MCF 10A (cell line): Measurements from ENCODE around the gene LIMK1. TPM values are rescaled to one million over a fixed set of nuclear protein-coding genes. Genes with fewer than 3 reads are reported as not detected.

Experiments used
- BruUV-seq: library from RNA; stranded (reverse); fragments of 400-500 nt; replicated peaks from 2 replicates; lab custom pipeline; 2021; lab: Mats Ljungman, UMichigan
- CTCF ChIA-PET: fragments of 300-600 bp; sonication (Branson Sonifier 250); formaldehyde crosslinking; extraction: SDS; loops from one replicate; lab custom pipeline; 2021; ENCODE audit warnings: antibody characterized with exemption, inconsistent platforms; lab: Yijun Ruan, JAX
- POLR2A ChIA-PET: fragments of 300-600, 350-650 bp; sonication (Branson Sonifier 250); formaldehyde crosslinking; extraction: SDS; loops from one replicate; lab custom pipeline; 2020; ENCODE audit warnings: antibody characterized with exemption, inconsistent platforms; lab: Yijun Ruan, JAX
- DNase-seq: peaks from one replicate; pipeline ENCODE4 v3.0.0-alpha.2; 2018; ENCODE audit not compliant: unreplicated experiment
- H3K27ac Mint-ChIP-seq: one replicate; pipeline ENCODE4 v1.8.0; 2022; ENCODE audit warnings: mild to moderate bottlenecking, low read depth, mixed read lengths; ENCODE audit not compliant: unreplicated experiment
- H3K27me3 Mint-ChIP-seq: one replicate; pipeline ENCODE4 v1.8.0; 2022; ENCODE audit warnings: mixed read lengths; ENCODE audit not compliant: insufficient read depth, unreplicated experiment
- H3K36me3 Mint-ChIP-seq: one replicate; pipeline ENCODE4 v1.8.0; 2022; ENCODE audit warnings: mild to moderate bottlenecking, moderate library complexity, mixed read lengths; ENCODE audit not compliant: insufficient read depth, unreplicated experiment
- H3K4me1 Mint-ChIP-seq: one replicate; pipeline ENCODE4 v1.8.0; 2022; ENCODE audit warnings: mixed read lengths; ENCODE audit not compliant: insufficient read depth, unreplicated experiment
- H3K4me3 Mint-ChIP-seq: one replicate; pipeline ENCODE4 v1.8.0; 2022; ENCODE audit warnings: mild to moderate bottlenecking, moderate library complexity, mixed read lengths; ENCODE audit not compliant: unreplicated experiment
- H3K9me3 Mint-ChIP-seq: one replicate; pipeline ENCODE4 v1.8.0; 2022; ENCODE audit warnings: mixed read lengths; ENCODE audit not compliant: unreplicated experiment
- intact Hi-C: fragments of 100-400 bp; cut with micrococcal nuclease; formaldehyde crosslinking; loops from 2 replicates; pipeline ENCODE4 v1.14.1; 2022
- total RNA-seq: library from RNA; stranded (reverse); gene quantifications from 2 replicates; pipeline ENCODE4 v1.2.3, GENCODE V29; 2022
- TF ChIP-seq, protein P1 (sequence below): fragments of 200-600 bp; IDR thresholded peaks from one replicate; pipeline ENCODE4 v1.8.0; 2022; ENCODE audit warnings: antibody characterized with exemption, mild to moderate bottlenecking; ENCODE audit not compliant: unreplicated experiment

LIMK1 gene
- total RNA-seq, 1 experiment from 2014 or later = 21.4 TPM

DNA sequence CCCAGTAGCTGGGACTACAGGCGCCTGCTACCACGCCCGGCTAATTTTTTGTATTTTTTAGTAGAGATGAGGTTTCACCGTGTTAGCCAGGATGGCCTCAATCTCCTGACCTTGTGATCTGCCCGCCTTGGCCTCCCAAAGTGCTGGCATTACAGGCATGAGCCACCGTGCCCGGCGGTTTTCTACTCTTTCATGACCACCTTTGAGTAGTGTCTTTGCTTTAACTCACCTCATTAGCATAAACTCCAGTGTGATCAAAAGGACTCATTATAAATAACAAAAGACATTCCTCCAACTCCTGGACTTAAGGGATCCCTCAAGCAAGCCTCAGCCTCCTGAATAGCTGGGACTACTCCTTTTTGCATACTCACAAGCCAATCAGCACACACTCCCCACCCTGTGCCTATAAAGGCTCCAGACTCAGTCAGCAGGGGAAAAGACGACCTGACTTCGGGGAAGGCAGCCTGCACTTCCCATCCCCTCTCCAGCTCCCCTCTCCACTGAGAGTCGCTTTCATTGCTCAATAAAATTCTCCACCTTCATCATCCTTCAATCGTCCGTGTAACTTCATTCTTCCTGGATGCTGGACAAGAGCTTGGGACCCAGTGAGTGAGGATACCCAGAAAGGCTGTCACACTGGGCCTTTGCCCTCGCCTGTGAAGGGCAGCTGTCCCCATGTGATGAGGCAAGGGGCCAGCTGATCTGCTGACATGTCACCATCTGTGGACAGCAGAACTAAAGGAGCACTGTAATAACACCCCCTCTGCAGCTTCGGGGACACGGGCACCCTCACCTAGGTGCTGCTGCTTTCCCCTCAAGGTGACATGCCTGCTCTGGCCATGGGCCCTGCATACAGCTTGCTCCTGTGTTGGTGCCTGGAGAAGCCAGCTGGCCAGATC is 55.6 kb downstream of the LIMK1 start:
- Mint-ChIP-seq H3K27ac (no peak overlapping the region), H3K4me3 (no peak overlapping the region), H3K4me1 (no peaks in the 10 kb centered on the region), H3K9me3 (no peaks in the 10 kb centered on the region), H3K27me3 (no peaks in the 10 kb centered on the region), H3K36me3 (peaks cover 5% of the 10 kb centered on the region)
- DNase-seq = no peak
- intact Hi-C loops = no loop called here
- POLR2A ChIA-PET = no interaction called here
- CTCF ChIA-PET = interaction anchor here (0.6 to 1.1 kb wide), 4 partner anchors 14 to 290 kb away, joined by 3 to 4 read pairs (median 4); no protein-coding TSS in a partner anchor
- TF ChIP-seq, protein P1, sequence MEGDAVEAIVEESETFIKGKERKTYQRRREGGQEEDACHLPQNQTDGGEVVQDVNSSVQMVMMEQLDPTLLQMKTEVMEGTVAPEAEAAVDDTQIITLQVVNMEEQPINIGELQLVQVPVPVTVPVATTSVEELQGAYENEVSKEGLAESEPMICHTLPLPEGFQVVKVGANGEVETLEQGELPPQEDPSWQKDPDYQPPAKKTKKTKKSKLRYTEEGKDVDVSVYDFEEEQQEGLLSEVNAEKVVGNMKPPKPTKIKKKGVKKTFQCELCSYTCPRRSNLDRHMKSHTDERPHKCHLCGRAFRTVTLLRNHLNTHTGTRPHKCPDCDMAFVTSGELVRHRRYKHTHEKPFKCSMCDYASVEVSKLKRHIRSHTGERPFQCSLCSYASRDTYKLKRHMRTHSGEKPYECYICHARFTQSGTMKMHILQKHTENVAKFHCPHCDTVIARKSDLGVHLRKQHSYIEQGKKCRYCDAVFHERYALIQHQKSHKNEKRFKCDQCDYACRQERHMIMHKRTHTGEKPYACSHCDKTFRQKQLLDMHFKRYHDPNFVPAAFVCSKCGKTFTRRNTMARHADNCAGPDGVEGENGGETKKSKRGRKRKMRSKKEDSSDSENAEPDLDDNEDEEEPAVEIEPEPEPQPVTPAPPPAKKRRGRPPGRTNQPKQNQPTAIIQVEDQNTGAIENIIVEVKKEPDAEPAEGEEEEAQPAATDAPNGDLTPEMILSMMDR = no peak
- BruUV-seq = no TSS peak

DNA sequence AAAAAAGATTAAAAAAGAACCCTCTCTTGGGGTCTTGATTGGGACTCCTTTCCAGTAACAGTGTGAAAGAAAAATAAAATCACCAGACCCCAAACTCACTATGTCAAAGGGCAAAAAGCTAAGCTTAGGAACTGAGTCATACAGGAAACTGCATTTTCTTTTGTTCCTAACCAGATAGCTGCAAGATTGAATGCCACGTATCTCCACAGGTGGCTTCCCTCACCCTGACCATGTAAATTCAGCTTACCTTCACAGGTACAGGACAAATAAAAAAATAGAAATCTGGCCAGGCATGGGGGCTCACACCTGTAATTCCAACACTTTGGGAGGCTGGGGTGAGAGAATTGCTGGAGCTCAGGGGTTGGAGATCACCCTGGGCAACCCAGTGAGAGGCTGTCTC is 58.1 kb downstream of the LIMK1 start:
- Mint-ChIP-seq H3K4me3 (no peak overlapping the region), H3K4me1 (no peaks in the 10 kb centered on the region), H3K36me3 (peaks cover 5% of the 10 kb centered on the region), H3K9me3 (no peaks in the 10 kb centered on the region), H3K27me3 (no peaks in the 10 kb centered on the region), H3K27ac (no peak overlapping the region)
- peak; percentile 30 for DNase-seq
- TF ChIP-seq, protein P1 = no peak
- intact Hi-C loops = no loop called here
- POLR2A ChIA-PET = interaction anchor here (0.6 to 1.3 kb wide), 3 partner anchors 11 to 37 kb away, joined by 3 read pairs; no protein-coding TSS in a partner anchor
- BruUV-seq = no TSS peak
- CTCF ChIA-PET = interaction anchor here (0.6 to 1.5 kb wide), 6 partner anchors 13 to 551 kb away, joined by 3 to 4 read pairs (median 4); no protein-coding TSS in a partner anchor

DNA sequence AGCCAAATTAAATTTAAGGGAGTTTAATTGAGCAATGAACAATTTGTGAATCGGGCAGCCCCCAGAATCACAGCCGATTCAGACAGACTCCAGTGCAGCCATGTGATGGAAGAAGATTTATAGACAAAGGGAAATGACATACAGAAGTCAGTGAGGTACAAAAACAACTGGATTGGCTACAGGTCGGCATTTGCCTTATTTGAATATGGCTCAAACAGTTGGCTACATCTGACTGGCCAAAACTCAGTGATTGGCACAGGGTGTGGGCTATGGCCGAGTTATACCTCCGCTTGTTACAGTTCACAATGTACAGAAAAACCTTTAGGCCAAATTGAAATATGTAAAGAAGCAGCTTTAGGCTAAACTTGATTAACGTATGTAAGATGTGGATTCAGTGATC is 59.8 kb downstream of the LIMK1 start:
- CTCF ChIA-PET = interaction anchor here (0.7 kb wide), 1 partner anchor 11 kb away, joined by 3 read pairs; no protein-coding TSS in a partner anchor
- peaks cover 5% of the 10 kb centered on the region for H3K36me3 Mint-ChIP-seq

More for the DNA sequence above, 59.8 kb downstream of the LIMK1 start:
- no peak for DNase-seq
- POLR2A ChIA-PET = interaction anchor here (0.7 to 0.8 kb wide), 2 partner anchors 10 to 42 kb away, joined by 3 read pairs; no protein-coding TSS in a partner anchor
- Mint-ChIP-seq H3K27me3 (no peaks in the 10 kb centered on the region), H3K4me3 (no peak overlapping the region), H3K4me1 (no peaks in the 10 kb centered on the region), H3K9me3 (no peaks in the 10 kb centered on the region), H3K27ac (no peak overlapping the region)
- BruUV-seq = no TSS peak
- intact Hi-C loops = no loop called here
- TF ChIP-seq, protein P1 = no peak
